ENCODE results near the gene RAP1GDS1.

GRCh38 chr4:98290511-98290910 is 29.3 kb downstream of the RAP1GDS1 start:
- TF ChIP-seq CTCF (IDR thresholded peaks at IDR 0.05) (no peak), POLR2A (IDR thresholded peaks at IDR 0.05) (no peak)
